Prostate gland (tissue), 2 donors: ENCODE data around the gene IFI30.

Experiments
- POLR2A ChIP-seq: fragments of 450-650 bp; IDR thresholded peaks from one replicate; pipeline ENCODE4 v1.6.1; 2016; ENCODE audit warnings: antibody characterized with exemption, mild to moderate bottlenecking
- POLR2AphosphoS5 ChIP-seq: sonication (generic); formaldehyde crosslinking; IDR thresholded peaks from one replicate; pipeline ENCODE4 v1.6.1; 2017; ENCODE audit warnings: antibody characterized with exemption
- TF ChIP-seq, protein P1 (sequence below), 4 experiments: fragments of 200-600 bp in 2 of 4; fragments of 450-650 bp in 2 of 4; sonication (generic) in 2 of 4; IDR thresholded peaks; 1 replicate in 3 of 4; 2 replicates in 1 of 4; pipeline ENCODE4 v1.5.1; 2016 to 2019; ENCODE audit warnings: antibody characterized with exemption in 4 of 4, mild to moderate bottlenecking in 2 of 4, moderate library complexity in 2 of 4

DNA sequence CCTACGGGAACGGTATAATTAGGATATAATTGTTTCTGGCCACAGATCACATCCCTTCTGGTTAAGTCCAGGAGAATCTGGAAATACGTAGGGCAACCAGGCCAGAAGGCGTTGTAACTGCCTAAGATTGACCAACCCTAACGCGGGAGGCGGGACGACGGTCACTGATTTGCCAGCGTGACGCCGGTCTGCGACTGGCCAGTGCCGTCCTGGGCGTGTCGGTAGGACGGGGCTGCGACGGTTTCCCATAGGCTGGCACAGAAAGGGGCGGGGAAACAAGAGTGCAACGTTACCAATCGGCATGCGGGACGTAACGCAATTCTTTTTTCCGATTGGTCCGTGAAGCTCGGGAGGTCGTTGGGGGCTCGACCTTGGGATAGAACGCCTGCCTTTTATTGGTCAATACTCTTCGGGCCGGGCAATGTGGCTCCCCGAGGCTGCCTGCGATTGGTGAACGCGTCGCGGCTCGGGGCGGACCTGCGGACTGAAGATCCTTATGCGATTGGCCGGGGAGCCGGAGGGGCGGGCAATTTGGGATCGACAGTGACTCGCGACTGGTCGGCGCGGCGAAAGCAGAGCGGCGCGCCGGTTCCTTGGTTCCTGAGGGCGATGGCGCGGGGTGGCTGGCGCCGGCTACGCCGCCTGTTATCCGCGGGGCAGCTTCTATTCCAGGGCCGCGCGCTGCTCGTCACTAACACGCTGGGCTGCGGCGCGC lies 19.2 kb downstream of the IFI30 start, which contains the start of gene MPV17L2:
- TF ChIP-seq, protein P1, sequence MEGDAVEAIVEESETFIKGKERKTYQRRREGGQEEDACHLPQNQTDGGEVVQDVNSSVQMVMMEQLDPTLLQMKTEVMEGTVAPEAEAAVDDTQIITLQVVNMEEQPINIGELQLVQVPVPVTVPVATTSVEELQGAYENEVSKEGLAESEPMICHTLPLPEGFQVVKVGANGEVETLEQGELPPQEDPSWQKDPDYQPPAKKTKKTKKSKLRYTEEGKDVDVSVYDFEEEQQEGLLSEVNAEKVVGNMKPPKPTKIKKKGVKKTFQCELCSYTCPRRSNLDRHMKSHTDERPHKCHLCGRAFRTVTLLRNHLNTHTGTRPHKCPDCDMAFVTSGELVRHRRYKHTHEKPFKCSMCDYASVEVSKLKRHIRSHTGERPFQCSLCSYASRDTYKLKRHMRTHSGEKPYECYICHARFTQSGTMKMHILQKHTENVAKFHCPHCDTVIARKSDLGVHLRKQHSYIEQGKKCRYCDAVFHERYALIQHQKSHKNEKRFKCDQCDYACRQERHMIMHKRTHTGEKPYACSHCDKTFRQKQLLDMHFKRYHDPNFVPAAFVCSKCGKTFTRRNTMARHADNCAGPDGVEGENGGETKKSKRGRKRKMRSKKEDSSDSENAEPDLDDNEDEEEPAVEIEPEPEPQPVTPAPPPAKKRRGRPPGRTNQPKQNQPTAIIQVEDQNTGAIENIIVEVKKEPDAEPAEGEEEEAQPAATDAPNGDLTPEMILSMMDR (IDR thresholded peaks at IDR 0.05), result no peak
- TF ChIP-seq POLR2A (peak; percentile 82), POLR2AphosphoS5 (peak; percentile 96)
